MCF 10A (cell line): ENCODE measurements around the gene VTA1. TPM values are rescaled to one million over a fixed set of nuclear protein-coding genes. Genes with fewer than 3 reads are reported as not detected.

Experiments used
- BruUV-seq: library from RNA; stranded (reverse); fragments of 400-500 nt; replicated peaks from 2 replicates; lab custom pipeline; 2021; lab: Mats Ljungman, UMichigan
- CTCF ChIA-PET: fragments of 300-600 bp; sonication (Branson Sonifier 250); formaldehyde crosslinking; extraction: SDS; loops from one replicate; lab custom pipeline; 2021; ENCODE audit warnings: antibody characterized with exemption, inconsistent platforms; lab: Yijun Ruan, JAX
- POLR2A ChIA-PET: fragments of 300-600, 350-650 bp; sonication (Branson Sonifier 250); formaldehyde crosslinking; extraction: SDS; loops from one replicate; lab custom pipeline; 2020; ENCODE audit warnings: antibody characterized with exemption, inconsistent platforms; lab: Yijun Ruan, JAX
- DNase-seq: peaks from one replicate; pipeline ENCODE4 v3.0.0-alpha.2; 2018; ENCODE audit not compliant: unreplicated experiment
- H3K27ac Mint-ChIP-seq: one replicate; pipeline ENCODE4 v1.8.0; 2022; ENCODE audit warnings: mild to moderate bottlenecking, low read depth, mixed read lengths; ENCODE audit not compliant: unreplicated experiment
- H3K27me3 Mint-ChIP-seq: one replicate; pipeline ENCODE4 v1.8.0; 2022; ENCODE audit warnings: mixed read lengths; ENCODE audit not compliant: insufficient read depth, unreplicated experiment
- H3K36me3 Mint-ChIP-seq: one replicate; pipeline ENCODE4 v1.8.0; 2022; ENCODE audit warnings: mild to moderate bottlenecking, moderate library complexity, mixed read lengths; ENCODE audit not compliant: insufficient read depth, unreplicated experiment
- H3K4me1 Mint-ChIP-seq: one replicate; pipeline ENCODE4 v1.8.0; 2022; ENCODE audit warnings: mixed read lengths; ENCODE audit not compliant: insufficient read depth, unreplicated experiment
- H3K4me3 Mint-ChIP-seq: one replicate; pipeline ENCODE4 v1.8.0; 2022; ENCODE audit warnings: mild to moderate bottlenecking, moderate library complexity, mixed read lengths; ENCODE audit not compliant: unreplicated experiment
- H3K9me3 Mint-ChIP-seq: one replicate; pipeline ENCODE4 v1.8.0; 2022; ENCODE audit warnings: mixed read lengths; ENCODE audit not compliant: unreplicated experiment
- CTCF ChIP-seq: fragments of 200-600 bp; IDR thresholded peaks from one replicate; pipeline ENCODE4 v1.8.0; 2022; ENCODE audit warnings: antibody characterized with exemption, mild to moderate bottlenecking; ENCODE audit not compliant: unreplicated experiment
- intact Hi-C: fragments of 100-400 bp; cut with micrococcal nuclease; formaldehyde crosslinking; loops from 2 replicates; pipeline ENCODE4 v1.14.1; 2022
- total RNA-seq: library from RNA; stranded (reverse); gene quantifications from 2 replicates; pipeline ENCODE4 v1.2.3, GENCODE V29; 2022

The VTA1 gene
- total RNA-seq, 1 experiment from 2014 or later: 42.9 TPM

- no peaks in the 10 kb centered on the region for H3K27me3 Mint-ChIP-seq
- DNase-seq: no peak
- H3K4me1 Mint-ChIP-seq: no peaks in the 10 kb centered on the region
- H3K4me3 Mint-ChIP-seq: no peak overlapping the region
- H3K36me3 Mint-ChIP-seq: no peaks in the 10 kb centered on the region
- no peak overlapping the region for H3K27ac Mint-ChIP-seq
- no TSS peak for BruUV-seq
- H3K9me3 Mint-ChIP-seq: no peaks in the 10 kb centered on the region
- CTCF ChIA-PET: no interaction called here
- TF ChIP-seq CTCF: no peak
- intact Hi-C loops: no loop called here
- POLR2A ChIA-PET: no interaction called here
Measured at GRCh38 chr6:142262231-142262630, 115.2 kb downstream of the VTA1 start.

- intact Hi-C loops: no loop called here
- ChIA-PET POLR2A (no interaction called here), CTCF (no interaction called here)
- no peak overlapping the region for H3K27ac Mint-ChIP-seq
- no peaks in the 10 kb centered on the region for H3K4me1 Mint-ChIP-seq
- no peak overlapping the region for H3K4me3 Mint-ChIP-seq
- DNase-seq: no peak
- no peaks in the 10 kb centered on the region for H3K27me3 Mint-ChIP-seq
- H3K36me3 Mint-ChIP-seq: no peaks in the 10 kb centered on the region
- no TSS peak for BruUV-seq
- no peak for TF ChIP-seq CTCF
- no peaks in the 10 kb centered on the region for H3K9me3 Mint-ChIP-seq
Measured at GRCh38 chr6:142265476-142265875, 118.4 kb downstream of the VTA1 start.

GRCh38 chr6:142266060-142266459 is 119.0 kb downstream of the VTA1 start:
- DNase-seq: no peak
- no peak for TF ChIP-seq CTCF
- intact Hi-C loops: no loop called here
- POLR2A ChIA-PET: no interaction called here
- H3K27me3 Mint-ChIP-seq: no peaks in the 10 kb centered on the region
- CTCF ChIA-PET: no interaction called here
- H3K9me3 Mint-ChIP-seq: no peaks in the 10 kb centered on the region
- H3K27ac Mint-ChIP-seq: no peak overlapping the region
- no peak overlapping the region for H3K4me3 Mint-ChIP-seq
- no peaks in the 10 kb centered on the region for H3K4me1 Mint-ChIP-seq
- no TSS peak for BruUV-seq
- no peaks in the 10 kb centered on the region for H3K36me3 Mint-ChIP-seq

- CTCF ChIA-PET: no interaction called here
Measured at GRCh38 chr6:142271476-142271875, 124.4 kb downstream of the VTA1 start.

More at GRCh38 chr6:142271476-142271875, 124.4 kb downstream of the VTA1 start:
- Mint-ChIP-seq H3K36me3 (no peaks in the 10 kb centered on the region), H3K27ac (no peak overlapping the region), H3K9me3 (no peaks in the 10 kb centered on the region), H3K4me1 (no peaks in the 10 kb centered on the region), H3K4me3 (no peak overlapping the region), H3K27me3 (no peaks in the 10 kb centered on the region)
- POLR2A ChIA-PET: no interaction called here
- no peak for DNase-seq
- BruUV-seq: no TSS peak
- TF ChIP-seq CTCF: no peak
- intact Hi-C loops: no loop called here

Other genes with a start within 250 kb of the VTA1 start
- gene GJE1, start 14.3 kb upstream of the VTA1 start, total RNA-seq: not detected in 2 replicates
- gene NMBR, start 141 bp upstream of the VTA1 start, total RNA-seq: not detected in 2 replicates
- gene ADGRG6, start 154.7 kb downstream of the VTA1 start, total RNA-seq: 28.8 and 44.2 TPM in 2 replicates